ES-I3 (cell line): ENCODE measurements around the gene FAM222B.

Source experiments
- H3K36me3 ChIP-seq: 2 replicates; pipeline ENCODE4 v1.6.1; 2013; ENCODE audit warnings: mild to moderate bottlenecking, low read length, control low read depth, moderate library complexity; ENCODE audit not compliant: insufficient read depth
- H3K4me1 ChIP-seq: 2 replicates; pipeline ENCODE4 v1.6.1; 2013; ENCODE audit warnings: mild to moderate bottlenecking, control low read depth, low read length; ENCODE audit not compliant: insufficient read depth
- H3K9ac ChIP-seq: 2 replicates; pipeline ENCODE4 v1.6.1; 2013; ENCODE audit warnings: low read depth, mild to moderate bottlenecking, low read length, moderate library complexity
- H3K9me3 ChIP-seq: 2 replicates; pipeline ENCODE4 v1.6.1; 2013; ENCODE audit warnings: mild to moderate bottlenecking, low read length, moderate library complexity; ENCODE audit not compliant: control insufficient read depth, insufficient read depth

FAM222B gene

GRCh38 chr17:28842282-28843012, at the start of gene FAM222B:
TSS of gene FAM222B (minus strand) at chr17:28842790. CDS start at chr17:28766667, 76,123 bp downstream.
- H3K36me3 ChIP-seq, result no peaks in the 10 kb centered on the region
- peak within 1 kb of the TSS; percentile 93 for H3K9ac ChIP-seq
- H3K4me1 ChIP-seq, result no peaks in the 10 kb centered on the region
- H3K9me3 ChIP-seq, result no peaks in the 10 kb centered on the region

- Histone ChIP-seq H3K9ac (no peak overlapping the region), H3K9me3 (no peaks in the 10 kb centered on the region), H3K4me1 (peaks cover 18% of the 10 kb centered on the region)
These were observed 49.4 kb upstream of the FAM222B start for GRCh38 chr17:28892024-28892423.

GRCh38 chr17:28891201-28891600, 48.6 kb upstream of the FAM222B start:
- no peak overlapping the region for H3K9ac ChIP-seq
- H3K4me1 ChIP-seq, result peaks cover 16% of the 10 kb centered on the region
- no peaks in the 10 kb centered on the region for H3K36me3 ChIP-seq
- no peaks in the 10 kb centered on the region for H3K9me3 ChIP-seq

More at GRCh38 chr17:28892024-28892423, 49.4 kb upstream of the FAM222B start:
- H3K36me3 ChIP-seq, result no peaks in the 10 kb centered on the region

- H3K9ac ChIP-seq, result no peak overlapping the region
- peaks cover 11% of the 10 kb centered on the region for H3K4me1 ChIP-seq
- no peaks in the 10 kb centered on the region for H3K9me3 ChIP-seq
- H3K36me3 ChIP-seq, result no peaks in the 10 kb centered on the region
These were observed 47.4 kb upstream of the FAM222B start for GRCh38 chr17:28889996-28890395.

- no peaks in the 10 kb centered on the region for H3K36me3 ChIP-seq
- peaks cover 11% of the 10 kb centered on the region for H3K4me1 ChIP-seq
- H3K9ac ChIP-seq, result no peak overlapping the region
- H3K9me3 ChIP-seq, result no peaks in the 10 kb centered on the region
These were observed 46.2 kb upstream of the FAM222B start for GRCh38 chr17:28888832-28889231.

- H3K9ac ChIP-seq, result no peak overlapping the region
- no peaks in the 10 kb centered on the region for H3K36me3 ChIP-seq
- H3K4me1 ChIP-seq, result peaks cover 11% of the 10 kb centered on the region
These were observed 45.4 kb upstream of the FAM222B start for GRCh38 chr17:28887871-28888471.

GRCh38 chr17:28885951-28886350, 43.4 kb upstream of the FAM222B start:
- Histone ChIP-seq H3K4me1 (peaks cover 11% of the 10 kb centered on the region), H3K9me3 (no peaks in the 10 kb centered on the region), H3K9ac (no peak overlapping the region), H3K36me3 (peaks cover 7% of the 10 kb centered on the region)

More at GRCh38 chr17:28887871-28888471, 45.4 kb upstream of the FAM222B start:
- no peaks in the 10 kb centered on the region for H3K9me3 ChIP-seq

GRCh38 chr17:28885363-28885762, 42.8 kb upstream of the FAM222B start:
- Histone ChIP-seq H3K4me1 (peaks cover 11% of the 10 kb centered on the region), H3K36me3 (peaks cover 7% of the 10 kb centered on the region)

GRCh38 chr17:28883967-28884702, 41.5 kb upstream of the FAM222B start:
- H3K4me1 ChIP-seq, result peaks cover 11% of the 10 kb centered on the region
- H3K9ac ChIP-seq, result no peak overlapping the region
- no peaks in the 10 kb centered on the region for H3K9me3 ChIP-seq
- peaks cover 7% of the 10 kb centered on the region for H3K36me3 ChIP-seq

More at GRCh38 chr17:28885363-28885762, 42.8 kb upstream of the FAM222B start:
- Histone ChIP-seq H3K9me3 (no peaks in the 10 kb centered on the region), H3K9ac (no peak overlapping the region)

- no peaks in the 10 kb centered on the region for H3K9me3 ChIP-seq
- H3K9ac ChIP-seq, result no peak overlapping the region
- H3K4me1 ChIP-seq, result peaks cover 3% of the 10 kb centered on the region; the same call in 1 of the 2 replicates
- H3K36me3 ChIP-seq, result peaks cover 7% of the 10 kb centered on the region
These were observed 39.7 kb upstream of the FAM222B start for GRCh38 chr17:28882154-28882895.

- no peaks in the 10 kb centered on the region for H3K9me3 ChIP-seq
- no peak overlapping the region for H3K9ac ChIP-seq
- no peaks in the 10 kb centered on the region for H3K4me1 ChIP-seq
- H3K36me3 ChIP-seq, result peaks cover 7% of the 10 kb centered on the region
These were observed 39.0 kb upstream of the FAM222B start for GRCh38 chr17:28881533-28882056.

- no peaks in the 10 kb centered on the region for H3K9me3 ChIP-seq
- H3K36me3 ChIP-seq, result peaks cover 7% of the 10 kb centered on the region
- H3K4me1 ChIP-seq, result no peaks in the 10 kb centered on the region
- no peak overlapping the region for H3K9ac ChIP-seq
These were observed 38.0 kb upstream of the FAM222B start for GRCh38 chr17:28880572-28880945.

GRCh38 chr17:28879886-28880571, 37.4 kb upstream of the FAM222B start:
- H3K9me3 ChIP-seq, result no peaks in the 10 kb centered on the region
- H3K4me1 ChIP-seq, result no peaks in the 10 kb centered on the region
- no peak overlapping the region for H3K9ac ChIP-seq
- H3K36me3 ChIP-seq, result peaks cover 7% of the 10 kb centered on the region
